Osteoblast (primary cell): ENCODE measurements around the gene CFAP251. TPM values are rescaled to one million over a fixed set of nuclear protein-coding genes. Genes with fewer than 3 reads are reported as not detected.

Experiments
- DNase-seq: peaks from one replicate; pipeline ENCODE4 v3.0.0; 2011; ENCODE audit warnings: low spot score, mixed read lengths; ENCODE audit not compliant: insufficient read length; ENCODE audit errors: missing footprints
- H2AFZ ChIP-seq: 2 replicates; pipeline ENCODE4 v1.6.0; 2011; ENCODE audit warnings: mild to moderate bottlenecking, low read length
- H3K27ac ChIP-seq: 2 replicates; pipeline ENCODE4 v1.5.1; 2011; ENCODE audit warnings: mild to moderate bottlenecking, low read depth, low read length, moderate library complexity
- H3K27me3 ChIP-seq: 2 replicates; pipeline ENCODE4 v1.6.0; 2012; ENCODE audit warnings: mild to moderate bottlenecking, control low read depth, inconsistent platforms, low read length, moderate library complexity; ENCODE audit not compliant: insufficient read depth
- H3K36me3 ChIP-seq: 2 replicates; pipeline ENCODE4 v1.5.1; 2011; ENCODE audit warnings: mild to moderate bottlenecking, low read length, control low read depth, moderate library complexity; ENCODE audit not compliant: insufficient read depth
- H3K4me1 ChIP-seq: 2 replicates; pipeline ENCODE4 v1.5.1; 2011; ENCODE audit warnings: mild to moderate bottlenecking, low read length, control low read depth, moderate library complexity; ENCODE audit not compliant: insufficient read depth
- H3K4me2 ChIP-seq: 2 replicates; pipeline ENCODE4 v1.6.0; 2011; ENCODE audit warnings: mild to moderate bottlenecking, low read length; ENCODE audit not compliant: insufficient read depth
- H3K4me3 ChIP-seq: fragments of 200-600 bp; sonication (generic); 3 replicates; pipeline ENCODE4 v1.5.1; 2012; ENCODE audit warnings: mild to moderate bottlenecking, low read length, inconsistent platforms; ENCODE audit not compliant: insufficient read depth
- H3K79me2 ChIP-seq: 2 replicates; pipeline ENCODE4 v1.6.0; 2012; ENCODE audit warnings: mild to moderate bottlenecking, low read length, control low read depth, inconsistent platforms; ENCODE audit not compliant: insufficient read depth
- H3K9me3 ChIP-seq: 2 replicates; pipeline ENCODE4 v1.5.1; 2011; ENCODE audit warnings: low read depth, low read length, control low read depth
- H4K20me1 ChIP-seq: 2 replicates; pipeline ENCODE4 v1.6.0; 2012; ENCODE audit warnings: mild to moderate bottlenecking, low read length, control low read depth; ENCODE audit not compliant: insufficient read depth
- total RNA-seq: library from RNA; depleted of rRNA; stranded (reverse); fragments of >200 nt; gene quantifications from 2 replicates; pipeline ENCODE4 v1.2.3, GENCODE V29; 2012
- TF ChIP-seq, protein P1 (sequence below): IDR thresholded peaks from 2 replicates; pipeline ENCODE4 v1.5.1; 2011; ENCODE audit warnings: mild to moderate bottlenecking, low read depth, low read length, moderate library complexity; ENCODE audit errors: extremely low read depth

The CFAP251 gene
- total RNA-seq, 1 donor = 4.3 TPM

DNA sequence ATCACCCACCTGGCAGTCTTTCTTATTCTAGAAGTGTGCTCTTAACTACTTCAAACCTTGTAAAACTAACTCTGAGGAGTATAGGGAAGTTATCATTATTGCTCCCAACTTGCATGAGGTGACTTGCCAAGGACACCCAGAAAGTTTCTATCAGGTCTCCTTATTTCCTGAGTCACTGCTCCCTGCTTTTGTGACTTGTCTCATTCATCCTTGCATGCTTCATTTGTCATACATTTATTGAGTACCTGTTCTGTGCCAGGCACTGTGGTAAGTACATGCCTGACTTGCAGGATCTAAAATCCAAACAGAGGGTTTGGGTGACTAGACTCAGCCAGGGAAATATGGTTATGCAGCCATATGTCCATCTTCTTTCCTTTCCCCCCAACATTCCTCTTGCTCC lies 25.5 kb downstream of the CFAP251 start:
- no peak overlapping the region for H3K4me2 ChIP-seq
- H3K27me3 ChIP-seq = no peaks in the 10 kb centered on the region
- H3K4me1 ChIP-seq = peaks cover 21% of the 10 kb centered on the region
- DNase-seq = no peak
- no peaks in the 10 kb centered on the region for H4K20me1 ChIP-seq
- H3K79me2 ChIP-seq = no peaks in the 10 kb centered on the region
- TF ChIP-seq, protein P1, sequence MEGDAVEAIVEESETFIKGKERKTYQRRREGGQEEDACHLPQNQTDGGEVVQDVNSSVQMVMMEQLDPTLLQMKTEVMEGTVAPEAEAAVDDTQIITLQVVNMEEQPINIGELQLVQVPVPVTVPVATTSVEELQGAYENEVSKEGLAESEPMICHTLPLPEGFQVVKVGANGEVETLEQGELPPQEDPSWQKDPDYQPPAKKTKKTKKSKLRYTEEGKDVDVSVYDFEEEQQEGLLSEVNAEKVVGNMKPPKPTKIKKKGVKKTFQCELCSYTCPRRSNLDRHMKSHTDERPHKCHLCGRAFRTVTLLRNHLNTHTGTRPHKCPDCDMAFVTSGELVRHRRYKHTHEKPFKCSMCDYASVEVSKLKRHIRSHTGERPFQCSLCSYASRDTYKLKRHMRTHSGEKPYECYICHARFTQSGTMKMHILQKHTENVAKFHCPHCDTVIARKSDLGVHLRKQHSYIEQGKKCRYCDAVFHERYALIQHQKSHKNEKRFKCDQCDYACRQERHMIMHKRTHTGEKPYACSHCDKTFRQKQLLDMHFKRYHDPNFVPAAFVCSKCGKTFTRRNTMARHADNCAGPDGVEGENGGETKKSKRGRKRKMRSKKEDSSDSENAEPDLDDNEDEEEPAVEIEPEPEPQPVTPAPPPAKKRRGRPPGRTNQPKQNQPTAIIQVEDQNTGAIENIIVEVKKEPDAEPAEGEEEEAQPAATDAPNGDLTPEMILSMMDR = no peak
- no peak overlapping the region for H3K27ac ChIP-seq
- no peaks in the 10 kb centered on the region for H3K9me3 ChIP-seq
- no peak overlapping the region for H2AFZ ChIP-seq
- peaks cover 8% of the 10 kb centered on the region for H3K36me3 ChIP-seq
- H3K4me3 ChIP-seq = no peak overlapping the region

DNA sequence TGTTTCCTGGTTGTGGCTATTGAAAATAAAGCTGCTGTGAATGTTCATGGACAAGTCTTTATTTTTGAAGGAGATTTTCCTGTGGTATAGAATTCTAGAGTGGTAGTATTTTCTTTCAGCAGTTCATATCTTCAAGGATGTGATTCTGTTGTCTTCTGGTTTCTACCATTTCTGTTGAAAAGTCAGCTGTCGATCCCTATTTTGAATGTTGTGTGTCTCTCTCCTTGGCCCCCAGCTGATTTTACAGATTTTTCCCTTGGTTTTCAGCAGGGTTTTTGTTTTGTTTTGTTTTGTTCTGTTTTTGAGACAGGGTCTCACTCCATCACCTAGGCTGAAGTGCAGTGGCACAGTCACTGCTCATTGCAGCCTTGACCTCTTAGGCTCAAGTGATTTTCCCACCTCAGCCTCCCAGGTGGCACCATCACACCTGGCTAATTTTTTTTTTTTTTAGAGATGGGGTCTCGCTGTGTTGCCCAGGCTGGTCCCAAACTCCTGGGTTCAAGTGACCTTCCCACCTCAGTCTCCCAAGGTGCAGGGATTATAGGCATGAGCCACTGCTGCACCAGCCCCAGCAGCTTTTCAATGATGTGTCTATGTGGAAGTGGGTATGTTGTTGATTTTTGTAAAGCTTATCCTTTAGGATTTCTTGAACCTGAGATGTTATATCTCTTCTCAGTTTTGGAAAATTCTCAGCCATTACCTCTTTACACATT lies 28.1 kb downstream of the CFAP251 start:
- Histone ChIP-seq H3K4me3 (no peak overlapping the region), H3K4me2 (no peak overlapping the region), H3K4me1 (peaks cover 20% of the 10 kb centered on the region), H3K36me3 (peaks cover 8% of the 10 kb centered on the region), H3K27ac (no peak overlapping the region), H3K79me2 (no peaks in the 10 kb centered on the region), H3K27me3 (no peaks in the 10 kb centered on the region), H2AFZ (no peak overlapping the region), H4K20me1 (no peaks in the 10 kb centered on the region), H3K9me3 (no peaks in the 10 kb centered on the region)
- DNase-seq = no peak
- TF ChIP-seq, protein P1 = no peak

DNA sequence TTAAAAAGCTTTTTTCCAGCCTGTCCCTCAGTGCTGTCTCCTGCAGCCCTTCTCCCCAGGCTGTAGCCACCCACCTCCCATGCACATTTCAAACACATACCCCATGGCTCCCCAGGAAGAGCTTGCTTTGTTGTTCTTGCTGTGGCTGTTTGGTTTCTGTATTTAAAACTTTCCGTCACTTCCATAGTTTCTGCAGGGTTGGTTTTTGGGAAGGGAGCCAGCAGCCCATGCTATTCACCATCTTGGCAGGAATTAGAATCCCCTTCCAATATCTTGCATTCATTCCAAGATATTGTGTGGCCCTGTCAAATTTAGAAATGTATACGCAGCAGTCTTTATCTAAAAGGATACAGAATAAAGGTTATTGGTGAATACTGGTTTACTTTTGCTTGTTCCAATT lies 29.6 kb downstream of the CFAP251 start:
- Histone ChIP-seq H3K27ac (no peak overlapping the region), H3K4me1 (peaks cover 13% of the 10 kb centered on the region), H3K9me3 (no peaks in the 10 kb centered on the region), H3K4me2 (no peak overlapping the region), H3K79me2 (no peaks in the 10 kb centered on the region), H3K27me3 (no peaks in the 10 kb centered on the region), H3K36me3 (peaks cover 5% of the 10 kb centered on the region), H4K20me1 (no peaks in the 10 kb centered on the region), H3K4me3 (no peak overlapping the region), H2AFZ (no peak overlapping the region)
- TF ChIP-seq, protein P1 = no peak
- no peak for DNase-seq

- Histone ChIP-seq H3K9me3 (no peaks in the 10 kb centered on the region), H3K4me3 (no peak overlapping the region), H3K4me2 (peak overlapping the region; percentile 43), H3K27me3 (no peaks in the 10 kb centered on the region), H3K36me3 (peaks cover 6% of the 10 kb centered on the region), H3K4me1 (peaks cover 13% of the 10 kb centered on the region), H3K79me2 (no peaks in the 10 kb centered on the region), H3K27ac (peak overlapping the region; percentile 68), H4K20me1 (no peaks in the 10 kb centered on the region), H2AFZ (peak overlapping the region; percentile 62)
- TF ChIP-seq, protein P1 = no peak
- DNase-seq = no peak
These were observed 31.4 kb downstream of the CFAP251 start for GRCh38 chr12:121949648-121950397.
